HG03066 (cell line): Measurements from ENCODE around the gene ADAMTS14.
"Not testable (repeated sequence)": the region's sequence is repeated elsewhere in the genome, so short reads cannot be mapped to it uniquely, and the experiment has no call there.

Experiments used
- ATAC-seq: cut with Tn5 transposase; IDR thresholded peaks from one replicate; pipeline ENCODE4 v1.9.1; 2021; ENCODE audit warnings: low read depth; ENCODE audit not compliant: unreplicated experiment

Gene ADAMTS14

DNA sequence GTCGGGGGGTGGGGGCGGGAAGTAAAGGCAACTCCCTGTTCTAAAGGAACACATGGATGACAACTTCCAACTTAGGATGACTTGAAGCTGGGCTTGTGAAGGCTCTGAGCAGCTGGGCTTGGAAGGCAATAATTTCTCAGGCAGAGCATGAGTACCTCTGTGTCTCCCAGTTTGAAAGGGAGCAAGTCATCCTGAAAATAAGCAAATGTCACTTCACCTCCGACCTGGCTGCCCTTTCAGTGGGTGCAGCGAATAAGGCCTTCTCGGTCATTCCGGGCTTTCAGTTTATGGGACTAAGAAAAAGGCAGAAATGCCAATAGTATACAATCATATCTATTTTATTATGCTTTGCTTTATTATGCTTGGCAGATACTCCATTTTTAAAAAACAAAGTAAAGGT is 15.3 kb upstream of the ADAMTS14 start:
- no peak for ATAC-seq

- no peak for ATAC-seq
Measured at GRCh38 chr10:70658582-70659136, 13.6 kb upstream of the ADAMTS14 start.

DNA sequence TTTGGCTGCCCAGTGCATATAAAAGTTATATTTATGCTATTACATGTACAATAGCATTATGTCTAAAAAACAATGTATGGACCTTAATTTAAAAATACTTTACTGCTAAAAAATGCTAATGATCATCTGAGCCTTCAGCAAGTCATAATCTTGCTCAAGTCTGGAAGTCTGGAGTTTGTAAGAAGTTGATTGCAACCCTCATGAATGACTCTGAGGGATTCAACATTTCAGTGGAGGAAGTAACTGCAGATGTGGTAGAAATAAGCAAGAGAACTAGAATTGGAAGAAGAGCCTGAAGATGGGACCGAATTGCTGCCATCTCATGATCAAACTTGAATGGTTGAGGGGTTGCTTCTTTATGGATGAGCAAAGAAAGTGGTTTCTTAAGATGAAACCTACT is 13.0 kb upstream of the ADAMTS14 start:
- no peak for ATAC-seq

DNA sequence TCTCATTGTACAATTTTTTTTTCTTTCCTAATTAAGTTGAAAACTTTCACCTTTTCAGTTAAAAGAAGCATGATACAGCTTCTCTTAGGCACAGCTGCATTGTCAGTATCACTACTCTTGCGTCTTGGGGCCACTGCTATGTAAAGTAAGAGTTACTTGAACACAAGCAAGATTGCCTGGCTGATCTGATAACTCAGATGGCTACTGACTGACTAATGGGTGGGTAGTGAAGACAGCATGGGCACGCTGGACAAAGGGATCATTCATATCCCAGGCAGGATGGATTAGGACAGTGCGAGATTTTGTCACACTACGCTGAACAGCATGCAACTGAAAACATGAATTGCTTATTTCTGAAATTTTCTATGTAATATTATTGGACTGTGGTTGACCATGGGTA is 11.6 kb upstream of the ADAMTS14 start:
- no peak for ATAC-seq

GRCh38 chr10:70661623-70662361 is 10.5 kb upstream of the ADAMTS14 start:
- ATAC-seq: no peak

GRCh38 chr10:70662362-70663220 is 9.7 kb upstream of the ADAMTS14 start:
- ATAC-seq: no peak

- ATAC-seq: not testable (repeated sequence)
Measured at GRCh38 chr10:70663458-70664409, 8.6 kb upstream of the ADAMTS14 start.

- ATAC-seq: no peak
Measured at GRCh38 chr10:70664702-70665195, 7.6 kb upstream of the ADAMTS14 start.

DNA sequence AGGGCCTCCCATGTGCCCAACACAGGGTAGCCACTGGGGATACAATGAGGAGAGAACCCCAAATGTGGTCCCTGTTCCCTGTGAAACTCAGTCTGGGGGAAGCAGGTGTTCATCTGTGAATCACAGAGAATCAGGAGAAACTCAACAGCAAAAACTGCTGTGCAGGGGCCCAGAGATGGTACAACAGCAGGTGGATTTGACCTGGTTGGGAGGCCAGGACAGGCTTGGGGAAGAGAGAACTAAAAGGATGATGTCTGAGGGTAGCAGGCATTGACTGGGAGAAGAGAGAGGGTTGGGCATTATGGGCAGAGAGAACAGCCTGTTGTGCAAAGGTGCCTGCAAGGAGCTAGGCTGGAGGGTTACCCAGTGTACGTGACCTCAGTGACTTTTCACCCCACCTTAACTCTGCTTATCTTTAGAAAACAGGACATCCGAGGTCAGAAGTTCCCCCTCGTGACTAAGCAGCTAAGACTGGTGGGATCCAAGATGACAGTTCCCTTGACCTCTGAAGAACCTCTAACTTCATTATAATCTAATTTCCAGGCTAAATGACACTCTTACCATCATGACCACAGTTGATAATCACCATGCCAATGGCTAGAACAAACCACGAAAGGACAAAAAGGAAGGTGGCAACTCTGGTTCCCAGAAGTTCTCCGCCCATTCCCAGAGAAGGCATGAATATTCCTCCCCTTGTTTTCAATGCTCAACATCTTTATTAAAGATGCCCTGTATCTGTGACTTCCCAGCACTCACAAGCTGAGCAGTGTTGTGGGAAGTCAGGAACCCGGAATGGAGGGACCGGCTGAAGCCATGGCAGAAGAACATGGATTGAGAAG is 5.1 kb upstream of the ADAMTS14 start:
- no peak for ATAC-seq

DNA sequence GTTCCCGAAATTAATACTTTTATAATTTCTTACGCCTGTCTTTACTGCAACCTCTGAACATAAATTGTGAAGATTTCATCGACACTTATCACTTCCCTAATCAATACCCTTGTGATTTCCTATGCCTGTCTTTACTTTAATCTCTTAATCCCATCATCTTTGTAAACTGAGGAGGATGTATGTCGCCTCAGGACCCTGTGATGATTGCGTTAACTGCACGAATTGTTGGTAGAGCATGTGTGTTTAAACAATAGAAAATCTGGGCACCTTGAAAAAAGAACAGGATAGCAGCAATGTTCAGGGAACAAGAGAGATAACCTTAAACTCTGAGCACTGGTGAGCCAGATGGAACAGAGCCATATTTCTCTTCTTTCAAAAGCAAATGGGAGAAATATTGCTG is 4.5 kb upstream of the ADAMTS14 start:
- not testable (repeated sequence) for ATAC-seq

DNA sequence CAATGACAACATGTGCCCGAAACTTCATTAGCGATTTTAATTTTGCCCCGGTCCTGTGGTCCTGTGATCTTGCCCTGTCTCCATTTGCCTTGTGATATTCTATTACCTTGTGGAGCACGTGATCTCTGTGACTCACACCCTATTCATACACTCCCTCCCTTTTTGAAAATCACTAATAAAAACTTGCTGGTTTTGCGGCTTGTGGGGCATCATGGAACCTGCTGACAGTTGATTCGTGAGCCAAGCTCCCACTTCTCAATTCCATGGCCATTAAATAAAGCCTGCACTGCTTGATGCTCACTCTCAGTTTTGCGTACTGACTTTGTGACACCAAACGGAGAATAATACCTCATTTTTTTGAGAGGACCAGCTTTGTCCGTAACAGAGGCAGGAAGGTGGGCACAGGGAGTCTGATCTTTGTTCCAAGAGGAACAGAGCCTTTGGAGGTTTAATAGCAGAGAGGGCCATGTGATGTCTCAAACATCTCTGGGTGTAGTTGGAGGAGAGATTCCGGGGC is 3.8 kb upstream of the ADAMTS14 start:
- ATAC-seq: no peak

DNA sequence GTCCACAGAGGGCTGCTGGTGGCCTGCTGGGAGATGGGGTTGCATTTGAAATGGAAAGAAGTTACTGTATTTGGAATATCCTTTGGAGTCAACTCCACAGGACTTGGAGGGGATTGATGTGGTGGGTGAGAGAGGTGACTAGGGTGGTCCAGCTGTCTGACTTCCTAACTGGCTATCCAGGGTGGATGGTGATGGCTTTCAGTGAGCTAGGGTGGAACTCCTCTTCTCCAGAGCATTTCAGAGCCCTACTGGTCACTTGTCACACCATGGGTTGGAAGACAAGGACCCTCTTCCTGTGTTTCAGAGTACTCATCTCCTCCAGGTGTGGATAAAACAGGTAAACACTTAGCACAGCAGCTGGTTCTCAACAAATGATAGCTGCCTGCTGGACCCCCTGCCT is 3.3 kb upstream of the ADAMTS14 start:
- ATAC-seq: no peak

DNA sequence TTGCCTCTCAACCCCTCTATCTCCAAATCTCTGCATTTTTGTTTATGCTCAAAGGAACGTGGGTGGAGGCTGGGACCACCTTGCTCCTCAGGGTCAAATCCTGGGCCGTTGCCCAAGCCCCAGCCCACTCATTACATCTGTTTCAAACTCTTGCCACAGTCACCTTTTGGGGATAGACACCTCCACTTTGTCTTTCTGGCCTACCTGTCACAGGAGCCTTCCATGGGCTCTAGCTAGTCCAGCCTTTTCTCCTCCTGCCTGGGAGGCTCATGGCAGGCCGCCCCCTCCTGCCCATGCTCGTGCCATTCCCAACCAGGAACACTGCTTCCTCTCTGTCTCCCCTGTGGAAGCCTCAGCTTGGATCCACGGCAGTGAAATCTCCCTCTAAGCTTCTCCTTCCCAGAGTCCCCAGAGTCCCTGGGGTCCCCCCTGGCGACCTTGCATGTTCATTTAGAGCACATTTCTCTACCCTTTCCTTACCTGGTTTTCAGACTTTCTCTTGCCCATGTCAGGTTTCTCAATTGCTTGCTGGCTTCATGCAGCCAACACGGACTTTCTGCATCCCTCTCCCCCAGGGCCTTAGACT is 2.5 kb upstream of the ADAMTS14 start:
- no peak for ATAC-seq

DNA sequence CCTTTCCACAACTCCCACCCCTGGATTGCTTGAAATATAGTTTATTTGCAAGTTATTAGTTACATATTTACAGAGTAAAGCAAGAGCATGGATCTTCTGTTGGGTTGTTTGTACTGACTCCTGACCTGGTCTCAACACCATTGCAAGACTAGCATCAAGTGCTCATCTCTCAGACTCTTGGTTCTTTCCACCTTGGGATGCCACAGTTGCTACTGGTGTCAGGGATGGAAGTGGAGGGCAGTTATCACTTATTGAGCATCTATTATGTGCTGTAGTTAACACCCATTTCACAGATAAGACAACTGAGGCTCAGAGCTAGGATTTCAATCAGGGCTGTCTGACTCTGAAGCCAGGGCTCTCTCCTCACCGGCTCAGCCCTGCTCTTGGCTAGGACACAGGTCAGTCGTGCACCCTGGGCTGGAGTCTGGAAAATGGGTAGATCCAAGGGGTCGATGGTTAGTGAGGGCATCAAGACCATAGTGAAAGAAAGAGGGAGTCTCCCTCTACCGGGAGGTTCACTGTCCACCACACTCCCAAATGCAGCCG is 614 bp upstream of the ADAMTS14 start:
- no peak for ATAC-seq

DNA sequence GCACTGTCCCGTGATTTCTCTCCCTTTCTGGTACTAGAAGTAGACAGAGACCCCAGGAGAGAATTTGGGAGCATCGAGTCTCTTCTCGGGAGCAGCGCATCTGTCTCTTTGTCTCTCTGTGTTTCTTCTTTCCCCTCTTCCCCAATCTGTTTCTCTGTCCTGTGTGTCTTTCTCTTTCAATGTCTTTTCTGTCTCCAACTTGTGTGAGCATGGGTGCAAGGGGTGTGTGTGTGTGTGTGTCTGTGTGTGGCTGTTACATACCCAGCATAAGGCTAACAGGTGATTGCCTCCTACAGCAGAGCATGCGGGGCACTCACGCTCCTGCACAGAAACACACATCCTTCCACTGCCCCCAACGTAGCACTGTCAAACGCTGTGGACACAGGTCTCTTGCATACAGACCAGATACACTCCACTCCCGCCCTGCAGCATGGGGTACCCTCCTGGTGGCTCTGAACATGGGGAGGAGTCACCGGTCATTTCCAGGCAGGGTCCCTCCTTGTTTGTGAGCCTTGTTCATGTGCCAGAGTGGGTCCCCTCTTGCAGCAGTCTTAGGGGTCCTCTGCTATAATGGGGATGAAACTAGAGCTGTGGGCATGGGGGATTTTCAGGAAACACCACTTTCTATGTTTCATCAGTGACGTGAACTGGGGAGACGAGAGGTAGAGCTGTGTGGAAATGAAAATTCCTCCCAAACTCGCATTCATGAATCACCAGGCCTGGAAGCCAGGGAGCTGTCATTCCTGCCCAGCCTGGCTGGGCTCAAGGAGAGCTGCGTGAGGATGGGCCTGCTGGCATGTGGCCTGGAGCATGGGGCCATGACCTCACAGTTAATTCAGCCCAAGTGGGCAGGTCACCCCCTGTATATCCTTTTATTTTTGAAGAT is 980 bp downstream of the ADAMTS14 start:
- no peak for ATAC-seq

- no peak for ATAC-seq
Measured at GRCh38 chr10:70673929-70674559, 1.7 kb downstream of the ADAMTS14 start.
